GM19395 (cell line): ENCODE data around the gene PCDHGC3.

Experiments used
- ATAC-seq: cut with Tn5 transposase; IDR thresholded peaks from one replicate; pipeline ENCODE4 v1.9.1; 2021; ENCODE audit warnings: mild to moderate bottlenecking, moderate library complexity; ENCODE audit not compliant: unreplicated experiment

The PCDHGC3 gene

DNA sequence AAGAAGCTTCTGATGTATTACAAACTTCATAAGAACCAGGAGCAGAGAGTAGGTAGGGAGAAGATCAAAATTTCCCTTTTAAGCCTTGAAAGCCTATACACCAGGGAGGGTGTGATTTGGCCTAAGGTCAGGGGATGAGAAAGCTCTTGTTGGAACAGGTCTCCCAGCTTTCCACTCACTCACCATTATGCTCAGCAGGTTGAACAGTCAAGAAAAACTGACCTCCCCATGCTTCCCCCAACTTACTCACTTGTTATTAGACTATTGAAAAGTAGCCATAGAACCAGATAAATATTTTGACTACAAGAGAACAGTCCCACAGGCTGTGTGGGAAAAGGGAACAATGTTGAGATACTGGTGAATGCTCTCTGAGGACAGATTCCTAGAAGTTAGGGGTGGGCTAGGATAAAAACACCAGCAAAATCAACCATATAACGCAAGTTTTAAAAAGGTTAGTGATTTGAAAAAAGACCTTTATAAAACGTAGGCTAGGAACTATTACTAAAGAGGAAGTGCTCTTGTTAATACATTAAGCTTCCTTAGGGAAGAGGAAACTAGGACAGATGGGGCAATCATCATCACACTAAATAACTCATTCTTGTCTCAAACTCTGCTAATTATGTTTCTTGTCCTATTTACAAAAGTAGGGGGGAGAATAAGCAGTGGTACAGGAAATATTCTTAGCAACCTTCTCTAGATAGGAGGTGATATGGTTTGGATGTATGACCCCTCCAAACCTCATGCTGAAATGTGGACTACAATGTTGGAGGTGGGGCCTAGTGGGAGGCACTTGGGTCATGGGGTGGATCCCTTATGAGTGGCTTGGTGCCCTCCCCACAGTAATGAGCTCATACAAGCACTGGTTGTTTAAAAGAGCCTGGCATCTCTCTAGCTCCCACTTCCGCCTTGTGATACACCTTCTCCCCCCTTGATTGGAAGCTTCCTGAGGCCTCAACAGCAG, 44.1 kb downstream of the PCDHGC3 start:
- ATAC-seq, result no peak

DNA sequence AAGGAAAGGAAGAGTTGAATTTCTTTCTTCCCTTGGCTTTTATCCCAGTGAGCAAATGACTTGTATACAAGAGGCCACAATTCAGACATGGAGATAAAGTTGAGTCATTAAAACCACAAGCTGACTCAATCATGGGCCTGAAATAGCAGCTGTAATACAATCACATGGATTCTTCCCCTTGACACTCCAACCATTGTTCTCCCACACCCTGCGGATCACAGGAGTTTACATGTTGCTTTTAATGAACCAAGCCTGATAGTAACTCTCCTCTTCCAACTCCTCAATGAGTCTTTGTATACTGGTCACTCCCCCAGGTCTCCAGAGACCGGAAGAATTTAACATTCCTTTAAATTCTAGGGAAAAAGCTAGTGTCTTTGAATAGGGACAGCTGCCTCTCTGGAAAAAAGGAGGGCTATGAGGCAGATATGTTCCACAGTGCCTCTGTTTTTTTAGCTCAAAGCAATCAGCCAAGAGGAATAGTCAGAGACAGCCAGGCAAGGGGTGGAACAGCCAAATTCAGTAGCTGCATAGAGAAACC, 45.5 kb downstream of the PCDHGC3 start:
- ATAC-seq, result no peak

DNA sequence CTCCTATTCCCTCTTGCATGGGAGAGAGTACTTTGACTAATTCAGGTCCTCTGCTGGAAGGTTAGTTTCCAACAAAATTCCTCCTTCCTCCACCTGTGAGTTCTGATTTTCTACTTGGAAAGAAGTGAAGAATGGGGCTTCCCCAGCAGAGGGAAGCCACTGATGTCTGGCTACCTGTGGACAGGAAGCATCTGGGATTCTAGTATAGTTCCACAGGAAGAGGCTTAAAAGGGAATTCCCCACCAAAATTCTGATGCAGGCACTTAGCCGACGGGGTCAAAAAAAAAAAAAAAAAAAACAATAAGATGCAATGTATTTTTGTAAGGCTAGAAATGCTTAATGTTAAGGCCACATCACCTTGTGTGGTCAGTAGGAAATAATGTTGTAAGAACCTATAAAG, 46.5 kb downstream of the PCDHGC3 start:
- no peak for ATAC-seq

DNA sequence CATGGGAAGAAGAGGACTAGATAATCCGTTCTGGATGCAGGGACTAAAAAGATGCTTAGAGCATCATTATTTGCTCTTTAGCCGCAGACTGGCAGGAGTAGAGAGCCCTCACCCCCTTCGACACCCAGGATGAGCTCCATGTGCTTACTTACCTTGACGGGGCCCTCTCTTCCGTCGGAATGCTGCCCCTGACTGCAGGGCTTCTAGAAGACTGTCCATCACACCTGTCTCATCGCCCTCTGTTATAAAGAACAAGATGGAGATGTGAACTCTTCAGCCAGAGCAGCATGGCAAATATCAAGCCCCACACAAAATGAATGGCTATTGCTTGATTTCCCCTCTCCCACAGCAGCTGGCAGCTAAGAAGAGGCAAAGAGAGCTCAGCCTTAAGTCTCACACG, 48.2 kb downstream of the PCDHGC3 start:
- no peak for ATAC-seq

DNA sequence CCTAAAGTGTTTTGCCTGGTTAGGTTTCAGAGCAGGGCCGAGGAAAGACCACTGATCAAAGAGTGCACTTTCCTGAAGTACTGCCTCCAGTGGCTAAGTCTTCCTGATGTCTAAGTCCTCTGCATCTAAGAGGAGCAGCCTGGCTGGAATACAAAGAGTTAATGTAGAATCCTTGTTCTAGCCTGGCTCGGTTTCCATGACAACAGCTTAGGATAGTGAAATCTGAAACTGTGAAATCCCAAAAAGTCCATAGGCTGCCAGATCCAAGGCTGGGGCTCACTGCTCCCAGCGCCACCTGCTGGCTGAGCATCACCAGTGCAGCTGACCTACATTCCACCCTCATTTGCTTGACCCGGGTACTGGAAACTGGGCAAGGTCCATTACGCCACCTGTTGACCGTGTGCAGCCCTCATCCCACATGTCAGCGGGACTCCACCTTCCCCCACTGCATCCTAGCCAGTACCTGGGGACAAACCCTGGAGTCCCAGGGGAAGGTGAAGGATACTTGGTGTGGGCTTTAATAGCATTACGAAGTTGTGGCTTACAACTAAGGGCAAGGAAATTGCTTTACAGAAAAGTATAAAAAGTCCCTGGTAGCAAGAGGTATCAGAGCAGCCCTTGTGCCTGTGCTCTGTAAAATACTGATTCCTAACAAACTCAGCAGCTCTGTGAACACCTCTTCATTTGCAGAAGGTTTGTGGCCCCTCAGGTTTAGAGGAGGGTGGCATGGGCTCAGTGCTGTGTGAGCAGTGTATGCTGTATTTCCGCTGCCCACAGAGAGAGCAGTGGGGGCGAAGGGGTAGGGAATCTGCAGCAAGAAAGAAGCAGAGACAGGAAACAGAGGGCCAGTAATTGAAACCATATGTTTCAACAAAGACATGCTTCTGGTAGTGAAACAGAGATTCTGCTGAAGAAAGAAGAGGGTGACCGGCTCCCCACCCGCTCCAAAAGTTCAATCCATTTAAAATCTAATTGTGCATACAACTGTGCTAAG, 49.1 kb downstream of the PCDHGC3 start:
- ATAC-seq, result peak; percentile 73

DNA sequence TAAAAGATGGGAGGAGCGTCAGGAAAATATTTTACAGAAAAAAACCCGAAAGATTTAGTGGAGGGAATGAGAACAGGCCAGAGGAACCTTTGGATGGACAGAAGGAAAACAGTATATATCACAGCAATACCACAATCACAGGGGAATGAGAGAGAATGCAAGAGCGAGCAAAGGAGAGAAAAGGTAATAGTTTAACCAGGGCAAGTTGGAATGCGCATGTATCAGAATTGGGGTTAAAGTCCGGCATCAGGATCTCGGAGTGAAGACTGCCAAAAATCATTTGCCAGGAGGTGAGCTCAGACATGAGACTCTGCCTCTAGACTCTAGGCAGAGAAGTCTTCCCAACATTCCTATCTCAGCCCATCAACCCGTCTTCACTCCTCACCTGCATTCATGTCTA, 49.9 kb downstream of the PCDHGC3 start:
- ATAC-seq, result no peak

DNA sequence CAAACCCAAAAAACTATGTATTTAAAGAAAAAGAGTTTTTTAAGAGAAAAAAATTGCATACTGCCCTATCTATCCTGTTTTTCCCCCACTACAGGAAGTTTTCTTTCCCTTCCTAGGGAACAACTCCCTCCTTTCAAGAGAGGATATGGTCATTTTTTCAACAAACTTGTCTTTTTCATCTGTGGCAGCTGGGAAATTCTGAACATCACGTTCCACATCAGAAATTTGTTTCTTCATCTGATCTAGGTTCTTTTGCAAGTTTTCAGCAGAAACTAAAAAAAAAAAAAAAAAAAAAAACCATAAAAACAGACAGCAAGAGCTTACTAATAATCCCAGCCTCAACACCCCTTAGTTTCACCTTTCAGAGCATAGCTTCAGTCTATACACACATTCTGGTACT, 51.7 kb downstream of the PCDHGC3 start:
- ATAC-seq, result no peak
